Osteocyte (in vitro differentiated cells): Measurements from ENCODE around the gene DMPK. TPM values are rescaled to one million over a fixed set of nuclear protein-coding genes. Genes with fewer than 3 reads are reported as not detected.
"Not testable (repeated sequence)": the region's sequence is repeated elsewhere in the genome, so short reads cannot be mapped to it uniquely, and the experiment has no call there.

ENCODE experiments used
- DNase-seq: peaks from one replicate; pipeline ENCODE4 v3.0.0; 2021; ENCODE audit warnings: mixed read lengths; ENCODE audit not compliant: unreplicated experiment; ENCODE audit errors: extremely low spot score
- H3K27ac Mint-ChIP-seq: one replicate; pipeline ENCODE4 v1.8.0; 2021; ENCODE audit warnings: mild to moderate bottlenecking, mixed read lengths; ENCODE audit not compliant: unreplicated experiment
- H3K27me3 Mint-ChIP-seq: one replicate; pipeline ENCODE4 v1.8.0; 2021; ENCODE audit warnings: mixed read lengths; ENCODE audit not compliant: unreplicated experiment
- H3K36me3 Mint-ChIP-seq: one replicate; pipeline ENCODE4 v1.8.0; 2021; ENCODE audit warnings: mixed read lengths; ENCODE audit not compliant: unreplicated experiment
- H3K4me1 Mint-ChIP-seq: one replicate; pipeline ENCODE4 v1.8.0; 2021; ENCODE audit warnings: mixed read lengths; ENCODE audit not compliant: unreplicated experiment
- H3K4me3 Mint-ChIP-seq: one replicate; pipeline ENCODE4 v1.8.0; 2021; ENCODE audit warnings: mild to moderate bottlenecking, moderate library complexity, mixed read lengths; ENCODE audit not compliant: unreplicated experiment
- H3K9me3 Mint-ChIP-seq: one replicate; pipeline ENCODE4 v1.8.0; 2021; ENCODE audit warnings: mixed read lengths; ENCODE audit not compliant: unreplicated experiment
- CTCF ChIP-seq: fragments of 200-600 bp; sonication (generic); IDR thresholded peaks from 2 replicates; pipeline ENCODE4 v1.5.0; 2021; ENCODE audit warnings: antibody characterized with exemption, mild to moderate bottlenecking, moderate library complexity
- total RNA-seq: library from RNA; stranded (reverse); gene quantifications from 2 replicates; pipeline ENCODE4 v1.2.1, GENCODE V29; 2021

The DMPK gene
- total RNA-seq, 1 donor from 2014 or later = 86.9 TPM

GRCh38 chr19:45729800-45730290 is 52.4 kb downstream of the DMPK start:
- H3K4me1 Mint-ChIP-seq = peaks cover 16% of the 10 kb centered on the region
- no peak for DNase-seq
- no peaks in the 10 kb centered on the region for H3K9me3 Mint-ChIP-seq
- peak overlapping the region; percentile 90 for H3K4me3 Mint-ChIP-seq
- peak overlapping the region; percentile 78 for H3K27ac Mint-ChIP-seq
- H3K36me3 Mint-ChIP-seq = no peaks in the 10 kb centered on the region
- H3K27me3 Mint-ChIP-seq = no peaks in the 10 kb centered on the region
- no peak for TF ChIP-seq CTCF

- H3K27me3 Mint-ChIP-seq, DNase-seq, H3K27ac Mint-ChIP-seq, H3K9me3 Mint-ChIP-seq, H3K4me3 Mint-ChIP-seq, H3K36me3 Mint-ChIP-seq: not testable (repeated sequence)
- peaks cover 20% of the 10 kb centered on the region for H3K4me1 Mint-ChIP-seq
These were observed 53.6 kb downstream of the DMPK start for GRCh38 chr19:45728683-45729082.

GRCh38 chr19:45720065-45720464 is 62.2 kb downstream of the DMPK start:
- Mint-ChIP-seq H3K4me1 (peaks cover 41% of the 10 kb centered on the region), H3K36me3 (peaks cover 11% of the 10 kb centered on the region)
- DNase-seq, H3K27ac Mint-ChIP-seq, H3K27me3 Mint-ChIP-seq, H3K4me3 Mint-ChIP-seq, H3K9me3 Mint-ChIP-seq: not testable (repeated sequence)

Other genes with a start within 250 kb of the DMPK start
- 16.8 and 18.0 TPM in 2 replicates for gene OPA3, start 197.7 kb downstream of the DMPK start, total RNA-seq
- not detected in 2 replicates for gene GPR4, start 180.3 kb downstream of the DMPK start, total RNA-seq
- 27.1 and 28.6 TPM in 2 replicates for gene EML2, start 143.1 kb downstream of the DMPK start, total RNA-seq
- gene GIPR, start 114.3 kb downstream of the DMPK start, total RNA-seq = 0.81 and 1.3 TPM in 2 replicates
- 366 and 397 TPM in 2 replicates for gene SNRPD2, start 90.5 kb downstream of the DMPK start, total RNA-seq
- 14.0 TPM in 2 replicates for gene QPCTL, start 89.8 kb downstream of the DMPK start, total RNA-seq
- 16.0 and 18.3 TPM in 2 replicates for gene FBXO46, start 51.6 kb downstream of the DMPK start, total RNA-seq
- gene MEIOSIN, start 49.1 kb downstream of the DMPK start, total RNA-seq = not detected in 2 replicates
- gene SIX5, start 13.2 kb downstream of the DMPK start, total RNA-seq = 34.2 and 35.4 TPM in 2 replicates
- 79.2 and 91.0 TPM in 2 replicates for gene DMWD, start 10.4 kb upstream of the DMPK start, total RNA-seq
- gene RSPH6A, start 32.8 kb upstream of the DMPK start, total RNA-seq = 0.30 and 0.42 TPM in 2 replicates
- 67.2 and 72.1 TPM in 2 replicates for gene SYMPK, start 80.7 kb upstream of the DMPK start, total RNA-seq
- gene FOXA3, start 81.8 kb upstream of the DMPK start, total RNA-seq = not detected in 2 replicates
- 29.4 and 30.9 TPM in 2 replicates for gene IRF2BP1, start 103.7 kb upstream of the DMPK start, total RNA-seq
- 9.9 and 10.4 TPM in 2 replicates for gene MYPOP, start 120.1 kb upstream of the DMPK start, total RNA-seq
- not detected in 2 replicates for gene NANOS2, start 132.3 kb upstream of the DMPK start, total RNA-seq
- gene NOVA2, start 191.4 kb upstream of the DMPK start, total RNA-seq = not detected in 2 replicates
- 12.4 and 13.8 TPM in 2 replicates for gene CCDC61, start 213.0 kb upstream of the DMPK start, total RNA-seq
- gene PGLYRP1, start 240.6 kb upstream of the DMPK start, total RNA-seq = not detected in 2 replicates